Upper lobe of right lung (tissue), 1 donor: ENCODE data around the gene PKIG. TPM values are rescaled to one million over a fixed set of nuclear protein-coding genes. Genes with fewer than 3 reads are reported as not detected.

Experiments used
- ATAC-seq: fragments of 200-7000 bp; cut with Tn5 transposase; one replicate; pipeline ENCODE4 v1.9.1; 2020; ENCODE audit warnings: mild to moderate bottlenecking, moderate library complexity
- DNase-seq: peaks from one replicate; pipeline ENCODE4 v3.0.0-alpha.2; 2020
- H3K27ac ChIP-seq: fragments of 200-600 bp; one replicate; pipeline ENCODE4 v1.8.0; 2022
- H3K27me3 ChIP-seq: fragments of 200-600 bp; one replicate; pipeline ENCODE4 v1.8.0; 2022; ENCODE audit warnings: mild to moderate bottlenecking
- H3K36me3 ChIP-seq: fragments of 200-600 bp; one replicate; pipeline ENCODE4 v1.8.0; 2022
- H3K4me1 ChIP-seq: fragments of 200-600 bp; one replicate; pipeline ENCODE4 v1.8.0; 2022
- H3K4me3 ChIP-seq: fragments of 200-600 bp; one replicate; pipeline ENCODE4 v1.8.0; 2022; ENCODE audit warnings: mild to moderate bottlenecking
- H3K9me3 ChIP-seq: fragments of 200-600 bp; one replicate; pipeline ENCODE4 v1.8.0; 2022
- CTCF ChIP-seq: fragments of 200-600 bp; IDR thresholded peaks from one replicate; pipeline ENCODE4 v1.8.0; 2022; ENCODE audit warnings: antibody characterized with exemption
- intact Hi-C: fragments of 100-400 bp; cut with DNase I; formaldehyde crosslinking; loops from one replicate; pipeline ENCODE4 v1.11.0; 2022
- total RNA-seq: library from RNA; stranded (reverse); fragmentation: NEBNext Ultra II Directional; extraction: Animal tissue kit (Norgen Biotek cat#: 25700); gene quantifications from one replicate; pipeline ENCODE4 v1.2.1, GENCODE V29; 2021
- donor health status: DM: no; HTN: yes; CAD: no; lungs with severe emphysema.

The PKIG gene
- total RNA-seq, 1 donor from 2014 or later = 88.8 TPM

GRCh38 chr20:44660581-44660980, 78.2 kb downstream of the PKIG start:
- no peak overlapping the region for H3K27ac ChIP-seq
- peaks cover 3% of the 10 kb centered on the region for H3K4me1 ChIP-seq
- H3K9me3 ChIP-seq = no peaks in the 10 kb centered on the region
- peak; percentile 40 for ATAC-seq
- intact Hi-C loops = no loop called here
- H3K36me3 ChIP-seq = no peaks in the 10 kb centered on the region
- no peaks in the 10 kb centered on the region for H3K27me3 ChIP-seq
- no peak for TF ChIP-seq CTCF
- H3K4me3 ChIP-seq = no peak overlapping the region
- DNase-seq = no peak

- Histone ChIP-seq H3K9me3 (no peaks in the 10 kb centered on the region), H3K27me3 (no peaks in the 10 kb centered on the region), H3K4me1 (peaks cover 3% of the 10 kb centered on the region), H3K36me3 (no peaks in the 10 kb centered on the region), H3K4me3 (no peak overlapping the region), H3K27ac (no peak overlapping the region)
- no peak for TF ChIP-seq CTCF
- no peak for DNase-seq
- intact Hi-C loops = no loop called here
- ATAC-seq = no peak
Observed at GRCh38 chr20:44662261-44662660, 79.9 kb downstream of the PKIG start.

- ATAC-seq = peak; percentile 81
- intact Hi-C loops = no loop called here
Observed at GRCh38 chr20:44664131-44664530, 81.8 kb downstream of the PKIG start.

GRCh38 chr20:44666066-44666465, 83.7 kb downstream of the PKIG start:
- Histone ChIP-seq H3K27ac (no peak overlapping the region), H3K27me3 (no peaks in the 10 kb centered on the region), H3K36me3 (no peaks in the 10 kb centered on the region), H3K4me3 (no peak overlapping the region), H3K9me3 (no peaks in the 10 kb centered on the region), H3K4me1 (peaks cover 3% of the 10 kb centered on the region)
- ATAC-seq (no peak), DNase-seq (no peak)
- intact Hi-C loops = no loop called here
- no peak for TF ChIP-seq CTCF

More at GRCh38 chr20:44664131-44664530, 81.8 kb downstream of the PKIG start:
- no peak overlapping the region for H3K4me3 ChIP-seq
- H3K27ac ChIP-seq = no peak overlapping the region
- no peaks in the 10 kb centered on the region for H3K27me3 ChIP-seq
- TF ChIP-seq CTCF = no peak
- H3K9me3 ChIP-seq = no peaks in the 10 kb centered on the region
- DNase-seq = no peak
- peaks cover 3% of the 10 kb centered on the region for H3K4me1 ChIP-seq
- no peaks in the 10 kb centered on the region for H3K36me3 ChIP-seq

Other genes with a start within 250 kb of the PKIG start
- gene R3HDML, start 245.5 kb upstream of the PKIG start, total RNA-seq = not detected
- gene HNF4A, start 226.9 kb upstream of the PKIG start, total RNA-seq = 0.20 TPM
- 8.0 TPM for gene TTPAL, start 106.7 kb upstream of the PKIG start, total RNA-seq
- gene SERINC3, start 60.5 kb upstream of the PKIG start, total RNA-seq = 143 TPM
- 5.8 TPM for gene ADA, start 69.1 kb downstream of the PKIG start, total RNA-seq
- gene CCN5, start 132.8 kb downstream of the PKIG start, total RNA-seq = 112 TPM
- 1.1 TPM for gene KCNK15, start 163.3 kb downstream of the PKIG start, total RNA-seq
- 3.2 TPM for gene RIMS4, start 228.0 kb downstream of the PKIG start, total RNA-seq